Adrenal gland (tissue), 5 donors: ENCODE data around the gene CTU1.

ENCODE experiments used
- CTCF ChIP-seq, 6 experiments: fragments of 450-650 bp in 4 of 6; fragments of 200-600 bp in 2 of 6; sonication (generic) in 1 of 6; IDR thresholded peaks; 1 replicate in 5 of 6; 2 replicates in 1 of 6; pipeline versions ENCODE4 v1.5.1 to v1.8.0; 2016 to 2021; ENCODE audit warnings: antibody characterized with exemption in 6 of 6, mild to moderate bottlenecking in 2 of 6, moderate library complexity in 1 of 6
- POLR2A ChIP-seq, 2 donors: fragments of 450-650 bp; IDR thresholded peaks; one replicate each; pipeline ENCODE4 v1.6.1; 2017; ENCODE audit warnings: antibody characterized with exemption in 2 of 2, mild to moderate bottlenecking in 2 of 2, moderate library complexity in 1 of 2
- donor health status: DM: no; HTN: no; CAD: no.

GRCh38 chr19:51137792-51138425 is 29.7 kb upstream of the CTU1 start:
- TF ChIP-seq CTCF (IDR thresholded peaks at IDR 0.05) (no peak), POLR2A (IDR thresholded peaks at IDR 0.05) (no peak)
